GM19193 (cell line): ENCODE results near the gene GALNT7.

Experiments used
- POLR2A ChIP-seq: IDR thresholded peaks from 4 replicates; pipeline ENCODE4 v1.6.1; 2011; ENCODE audit not compliant: insufficient read depth, insufficient read length; ENCODE audit errors: extremely low read depth

The GALNT7 gene

GRCh38 chr4:173275150-173275549, 106.5 kb downstream of the GALNT7 start:
- TF ChIP-seq POLR2A: no peak

DNA sequence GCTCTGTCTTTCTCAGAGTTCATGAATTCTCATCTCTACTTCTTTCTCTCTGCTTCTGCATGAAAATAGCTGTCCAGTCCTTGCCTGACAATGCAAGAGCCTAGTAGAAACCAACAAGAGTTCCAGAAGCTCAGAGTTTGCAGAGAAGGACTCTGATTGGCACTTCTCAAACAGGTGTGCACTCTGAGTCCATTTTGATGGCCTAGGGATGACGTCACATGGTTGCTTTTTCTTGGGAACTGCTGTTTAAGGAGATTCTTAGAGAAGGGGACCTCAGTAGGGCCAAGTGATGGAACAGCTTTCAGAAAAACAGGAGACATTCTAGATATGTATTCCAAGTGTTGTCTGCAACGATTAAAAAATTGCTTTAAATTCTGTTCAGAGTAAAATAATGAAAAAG, 108.7 kb downstream of the GALNT7 start:
- TF ChIP-seq POLR2A: no peak

DNA sequence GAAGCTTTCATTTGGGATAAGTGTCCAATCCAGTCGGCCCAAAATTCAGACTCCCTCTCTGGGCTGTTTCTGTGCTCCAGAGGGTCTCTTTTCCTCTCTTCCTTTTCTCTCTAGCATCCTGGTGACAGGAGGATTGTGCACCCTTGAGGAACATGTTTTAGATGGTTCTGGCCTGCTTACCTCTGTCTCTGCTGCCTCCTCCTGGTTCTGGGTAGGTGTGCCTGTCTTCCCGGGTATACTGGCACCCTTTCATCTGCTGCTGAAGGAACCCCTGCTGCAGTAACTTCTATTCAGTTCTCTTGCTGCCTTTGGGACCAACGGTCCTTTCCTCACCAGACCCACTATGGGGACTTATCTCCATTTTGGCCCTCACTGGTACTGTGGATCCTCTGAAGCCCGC, 112.4 kb downstream of the GALNT7 start:
- no peak for TF ChIP-seq POLR2A

DNA sequence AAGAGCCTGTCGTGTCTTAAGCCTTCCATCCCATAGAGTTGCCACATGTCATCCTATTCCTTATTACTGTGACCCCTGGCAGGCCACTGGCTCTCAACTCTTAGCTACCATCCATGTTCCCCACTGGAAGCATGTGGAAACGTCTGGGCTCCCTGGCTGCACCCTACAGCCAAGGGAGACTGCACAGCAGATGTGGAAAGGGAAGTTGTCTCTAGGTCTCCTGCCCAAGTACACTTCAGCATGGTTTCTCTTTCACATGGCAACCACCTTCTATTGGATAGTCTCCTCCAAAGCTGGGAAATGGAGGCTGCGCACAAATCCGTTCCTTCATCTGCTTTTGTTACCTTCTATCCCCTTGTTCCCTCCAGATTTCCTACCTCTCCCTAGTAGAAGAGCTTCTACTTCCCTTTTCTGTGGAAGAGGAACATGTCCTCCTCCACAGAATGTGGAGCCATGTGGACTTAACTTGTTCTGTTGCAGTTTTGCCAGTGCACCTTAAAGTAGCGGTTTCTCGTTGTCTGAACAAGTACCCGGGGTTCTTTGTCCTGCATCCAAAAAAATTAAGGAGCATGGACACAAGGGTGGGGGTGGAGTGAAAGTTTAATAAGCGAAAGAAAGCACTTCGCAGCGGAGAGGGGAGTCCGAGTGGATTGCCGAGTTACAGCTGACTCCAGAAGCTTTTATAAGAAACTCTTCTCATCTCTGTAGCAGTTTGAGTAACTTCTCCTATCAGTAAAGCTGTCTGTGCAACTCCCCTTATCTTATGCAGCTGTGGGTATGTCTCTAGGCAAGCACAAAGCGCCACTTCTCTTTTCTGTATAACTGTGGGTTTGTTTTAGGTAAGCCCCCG, 113.0 kb downstream of the GALNT7 start:
- no peak for TF ChIP-seq POLR2A

DNA sequence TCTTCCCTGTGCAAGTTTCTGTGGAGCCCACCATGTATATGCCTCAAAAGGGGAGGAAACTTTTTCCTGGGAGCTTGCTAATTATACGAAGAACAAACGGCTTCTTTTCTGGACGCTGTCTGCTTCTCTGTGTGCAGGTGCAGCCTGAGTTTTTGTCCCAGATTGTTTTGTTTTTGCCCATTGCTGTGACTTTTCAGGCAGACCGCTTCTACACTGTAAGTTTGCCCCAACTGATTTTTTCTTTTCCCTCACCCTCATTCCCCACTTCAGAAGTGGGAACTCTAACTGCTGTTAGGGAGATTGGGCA, 113.6 kb downstream of the GALNT7 start:
- TF ChIP-seq POLR2A: no peak

- no peak for TF ChIP-seq POLR2A
Observed at GRCh38 chr4:173282626-173283025, 114.0 kb downstream of the GALNT7 start.

GRCh38 chr4:173284463-173284862, 115.9 kb downstream of the GALNT7 start:
- no peak for TF ChIP-seq POLR2A

GRCh38 chr4:173287486-173287885, 118.9 kb downstream of the GALNT7 start:
- no peak for TF ChIP-seq POLR2A

DNA sequence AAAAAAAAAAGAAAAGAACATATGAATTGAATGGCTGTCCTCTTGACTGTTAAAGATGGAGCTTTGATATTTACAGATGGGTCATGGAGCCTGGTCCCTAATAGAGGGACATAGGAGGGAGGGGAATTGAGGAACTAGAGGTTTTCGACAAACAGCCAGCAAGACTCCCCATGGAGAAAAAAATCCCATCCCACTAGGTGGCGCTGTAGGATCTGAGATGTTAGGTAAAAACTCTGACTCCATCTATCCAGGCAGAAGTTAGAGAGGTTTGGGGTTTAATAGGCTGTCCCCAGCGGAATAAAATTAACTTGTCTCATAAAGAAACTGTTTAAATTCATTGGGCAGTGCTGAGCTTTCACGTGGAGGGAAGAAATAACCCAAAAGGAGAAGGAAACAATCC, 119.7 kb downstream of the GALNT7 start:
- TF ChIP-seq POLR2A: no peak

DNA sequence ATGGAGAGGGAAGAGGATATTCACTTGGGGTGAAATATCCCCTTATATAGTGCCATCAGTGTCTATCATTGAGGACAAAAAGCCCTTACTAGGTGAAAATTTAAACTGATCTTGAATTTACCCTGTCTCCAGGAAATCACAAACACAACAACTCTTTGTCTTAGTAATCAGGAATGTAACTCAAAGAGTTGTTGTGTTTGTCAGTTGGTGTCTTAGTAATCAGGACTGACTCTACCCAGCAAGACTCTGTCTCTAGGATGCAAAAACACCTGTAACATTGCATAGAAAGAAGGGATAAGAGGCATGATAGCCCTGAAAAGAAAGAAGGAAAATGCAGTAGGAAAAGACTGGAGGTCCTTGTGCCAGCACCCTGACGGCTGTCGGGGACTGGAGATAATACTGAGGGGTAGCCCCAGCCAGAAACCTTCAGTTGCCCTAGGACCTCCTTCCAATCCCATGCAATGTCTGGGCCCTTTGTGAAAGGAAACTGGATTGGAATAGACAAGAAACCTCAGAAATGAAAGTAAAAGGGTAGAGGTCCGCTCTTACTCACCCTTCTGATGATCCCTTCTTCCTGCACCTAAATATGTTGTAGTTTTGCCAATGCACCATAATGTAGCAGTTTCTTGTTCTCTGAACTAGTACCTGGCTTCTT, 120.2 kb downstream of the GALNT7 start:
- no peak for TF ChIP-seq POLR2A

GRCh38 chr4:173289353-173289727, 120.7 kb downstream of the GALNT7 start:
- TF ChIP-seq POLR2A: no peak

DNA sequence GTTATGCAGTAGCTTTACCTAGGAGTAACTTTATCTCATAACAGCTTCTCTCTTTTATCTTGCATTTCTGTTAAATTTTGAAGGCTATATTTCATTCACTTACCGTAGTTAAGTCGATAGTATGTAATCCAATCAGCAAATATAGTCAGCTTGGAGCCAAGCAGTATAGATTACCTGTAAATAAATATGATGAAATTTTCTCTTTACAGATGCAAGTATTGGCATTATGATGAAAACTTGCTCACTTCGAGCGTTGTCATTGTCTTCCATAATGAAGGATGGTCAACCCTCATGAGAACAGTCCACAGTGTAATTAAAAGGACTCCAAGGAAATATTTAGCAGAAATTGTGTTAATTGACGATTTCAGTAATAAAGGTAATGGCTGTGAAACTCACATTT, 123.3 kb downstream of the GALNT7 start:
- no peak for TF ChIP-seq POLR2A

- no peak for TF ChIP-seq POLR2A
Observed at GRCh38 chr4:173293663-173294062, 125.1 kb downstream of the GALNT7 start.

- TF ChIP-seq POLR2A: no peak
Observed at GRCh38 chr4:173294444-173294843, 125.8 kb downstream of the GALNT7 start.

DNA sequence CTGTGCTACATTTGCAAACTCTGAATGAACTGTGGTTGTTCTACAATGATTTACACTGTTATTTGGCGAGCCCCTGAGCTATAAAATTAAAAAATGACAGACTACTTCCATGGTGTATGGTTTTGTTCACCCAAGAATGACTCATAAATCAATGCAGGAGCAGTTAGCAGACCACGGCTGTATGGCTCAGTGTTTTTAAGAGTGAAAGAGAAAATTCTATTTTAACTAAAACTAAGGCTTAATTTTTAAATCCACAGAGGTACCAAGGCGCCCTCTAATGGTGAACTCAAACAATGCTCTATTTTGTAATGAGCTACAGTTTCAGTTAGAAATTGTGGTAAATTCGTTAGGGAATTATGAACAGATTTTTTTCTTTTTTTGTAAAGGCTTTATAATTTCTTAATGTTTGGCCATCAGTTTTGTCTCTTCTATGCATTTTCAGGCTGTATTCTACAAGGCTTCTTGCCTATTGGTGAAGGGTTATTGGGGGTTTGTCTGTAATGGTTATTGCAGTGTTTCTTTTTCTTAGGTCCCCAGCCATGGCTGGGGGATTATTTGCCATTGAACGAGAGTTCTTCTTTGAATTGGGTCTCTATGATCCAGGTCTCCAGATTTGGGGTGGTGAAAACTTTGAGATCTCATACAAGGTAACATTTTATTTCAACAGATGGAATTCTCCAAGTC, 133.0 kb downstream of the GALNT7 start:
- no peak for TF ChIP-seq POLR2A

- TF ChIP-seq POLR2A: no peak
Observed at GRCh38 chr4:173307778-173308177, 139.2 kb downstream of the GALNT7 start.
